Left ventricle myocardium inferior (tissue), 1 donor: Measurements from ENCODE around the gene MBNL2. TPM values are rescaled to one million over a fixed set of nuclear protein-coding genes. Genes with fewer than 3 reads are reported as not detected.
A peak's percentile ranks its signal among the peaks of the same experiment; 100 is the strongest.

Source experiments
- DNase-seq: peaks from one replicate; pipeline ENCODE4 v3.0.0-alpha.2; 2020
- H3K27ac ChIP-seq: fragments of 200-600 bp; replicated peaks from 2 replicates; pipeline ENCODE4 v1.8.0; 2021
- H3K27me3 ChIP-seq: fragments of 200-600 bp; 2 replicates; pipeline ENCODE4 v1.8.0; 2021; ENCODE audit warnings: low read depth
- H3K36me3 ChIP-seq: fragments of 200-600 bp; 2 replicates; pipeline ENCODE4 v1.8.0; 2021
- H3K4me1 ChIP-seq: fragments of 200-600 bp; 2 replicates; pipeline ENCODE4 v1.8.0; 2021
- H3K4me3 ChIP-seq: fragments of 200-600 bp; 2 replicates; pipeline ENCODE4 v1.8.0; 2021; ENCODE audit warnings: mild to moderate bottlenecking, moderate library complexity
- H3K9me3 ChIP-seq: fragments of 200-600 bp; replicated peaks from 2 replicates; pipeline ENCODE4 v1.8.0; 2021
- CTCF ChIP-seq: fragments of 200-600 bp; IDR thresholded peaks from 2 replicates; pipeline ENCODE4 v1.8.0; 2021; ENCODE audit warnings: antibody characterized with exemption, mild to moderate bottlenecking, borderline replicate concordance
- intact Hi-C: fragments of 100-400 bp; cut with micrococcal nuclease; formaldehyde crosslinking; loops from one replicate; pipeline ENCODE4 v1.11.0; 2022
- total RNA-seq: library from RNA; stranded (reverse); fragmentation: NEBNext Ultra II Directional; extraction: Animal tissue kit (Norgen Biotek cat#: 25700); gene quantifications from one replicate; pipeline ENCODE4 v1.2.1, GENCODE V29; 2021
- donor health status: DM: no; HTN: yes; CAD: no; lungs with severe emphysema.

MBNL2 gene
- total RNA-seq, 1 donor from 2014 or later = 76.5 TPM

- intact Hi-C loops = loop anchor here (10.0 kb wide), 1 partner anchor 45 kb away; no protein-coding TSS in a partner anchor
- no peak for DNase-seq
- Histone ChIP-seq H3K36me3 (no peaks in the 10 kb centered on the region), H3K9me3 (no peaks in the 10 kb centered on the region), H3K27me3 (no peaks in the 10 kb centered on the region), H3K4me1 (peaks cover 100% of the 10 kb centered on the region), H3K4me3 (no peak overlapping the region), H3K27ac (peak overlapping the region; percentile 95)
- TF ChIP-seq CTCF = no peak
These were observed 7.6 kb downstream of the MBNL2 start for GRCh38 chr13:97229699-97230098.

- no peaks in the 10 kb centered on the region for H3K36me3 ChIP-seq
- H3K9me3 ChIP-seq = no peaks in the 10 kb centered on the region
- DNase-seq = no peak
- intact Hi-C loops = no loop called here
- no peaks in the 10 kb centered on the region for H3K27me3 ChIP-seq
- H3K4me1 ChIP-seq = peaks cover 100% of the 10 kb centered on the region
- peak overlapping the region; percentile 36 for H3K27ac ChIP-seq
- TF ChIP-seq CTCF = no peak
- H3K4me3 ChIP-seq = no peak overlapping the region
These were observed 9.1 kb downstream of the MBNL2 start for GRCh38 chr13:97231118-97231828.

- H3K4me1 ChIP-seq = peaks cover 100% of the 10 kb centered on the region
- H3K27ac ChIP-seq = peak overlapping the region; percentile 36
- no peaks in the 10 kb centered on the region for H3K27me3 ChIP-seq
- DNase-seq = no peak
- no peak overlapping the region for H3K4me3 ChIP-seq
- no peaks in the 10 kb centered on the region for H3K36me3 ChIP-seq
- no peak for TF ChIP-seq CTCF
- intact Hi-C loops = no loop called here
- no peaks in the 10 kb centered on the region for H3K9me3 ChIP-seq
These were observed 9.7 kb downstream of the MBNL2 start for GRCh38 chr13:97231829-97232196.

GRCh38 chr13:97233499-97233898 is 11.4 kb downstream of the MBNL2 start:
- no peak for DNase-seq
- intact Hi-C loops = no loop called here
- H3K36me3 ChIP-seq = no peaks in the 10 kb centered on the region
- H3K4me1 ChIP-seq = peaks cover 100% of the 10 kb centered on the region
- no peaks in the 10 kb centered on the region for H3K27me3 ChIP-seq
- no peak for TF ChIP-seq CTCF
- no peak overlapping the region for H3K4me3 ChIP-seq
- no peaks in the 10 kb centered on the region for H3K9me3 ChIP-seq
- H3K27ac ChIP-seq = peak overlapping the region; percentile 85

GRCh38 chr13:97234236-97234635 is 12.1 kb downstream of the MBNL2 start:
- no peak for DNase-seq
- H3K27ac ChIP-seq = peak overlapping the region; percentile 85
- no peaks in the 10 kb centered on the region for H3K9me3 ChIP-seq
- no peak overlapping the region for H3K4me3 ChIP-seq
- no peak for TF ChIP-seq CTCF
- H3K4me1 ChIP-seq = peaks cover 100% of the 10 kb centered on the region
- H3K36me3 ChIP-seq = no peaks in the 10 kb centered on the region
- intact Hi-C loops = no loop called here
- H3K27me3 ChIP-seq = no peaks in the 10 kb centered on the region
